HG02943 (cell line): ENCODE measurements around the gene SLC12A3.

Experiments
- ATAC-seq: cut with Tn5 transposase; IDR thresholded peaks from one replicate; pipeline ENCODE4 v1.9.1; 2021; ENCODE audit warnings: mild to moderate bottlenecking, low read depth, moderate library complexity; ENCODE audit not compliant: unreplicated experiment

Gene SLC12A3

GRCh38 chr16:56848029-56848936 lies 16.7 kb upstream of the SLC12A3 start:
- no peak for ATAC-seq

- no peak for ATAC-seq
These were observed 15.9 kb upstream of the SLC12A3 start for GRCh38 chr16:56848955-56849689.

GRCh38 chr16:56849690-56850680 lies 15.0 kb upstream of the SLC12A3 start:
- no peak for ATAC-seq

GRCh38 chr16:56851671-56852400 lies 13.2 kb upstream of the SLC12A3 start:
- no peak for ATAC-seq

- ATAC-seq, result no peak
These were observed 12.6 kb upstream of the SLC12A3 start for GRCh38 chr16:56852401-56852730.

- no peak for ATAC-seq
These were observed 12.0 kb upstream of the SLC12A3 start for GRCh38 chr16:56852968-56853367.

- ATAC-seq, result no peak
These were observed 9.8 kb upstream of the SLC12A3 start for GRCh38 chr16:56855201-56855600.

GRCh38 chr16:56855946-56856345 lies 9.1 kb upstream of the SLC12A3 start:
- no peak for ATAC-seq

- no peak for ATAC-seq
These were observed 8.0 kb upstream of the SLC12A3 start for GRCh38 chr16:56856876-56857447.

- ATAC-seq, result no peak
These were observed 6.6 kb upstream of the SLC12A3 start for GRCh38 chr16:56858374-56858773.

- ATAC-seq, result no peak
These were observed 5.4 kb upstream of the SLC12A3 start for GRCh38 chr16:56859636-56860035.

GRCh38 chr16:56860226-56861020 lies 4.6 kb upstream of the SLC12A3 start:
- ATAC-seq, result peak; percentile 64

- no peak for ATAC-seq
These were observed 3.9 kb upstream of the SLC12A3 start for GRCh38 chr16:56861092-56861610.

GRCh38 chr16:56861756-56862155 lies 3.3 kb upstream of the SLC12A3 start:
- no peak for ATAC-seq

- no peak for ATAC-seq
These were observed 2.2 kb upstream of the SLC12A3 start for GRCh38 chr16:56862776-56863175.

- ATAC-seq, result no peak
These were observed 521 bp downstream of the SLC12A3 start for GRCh38 chr16:56865394-56866062.

GRCh38 chr16:56866955-56867830 lies 2.2 kb downstream of the SLC12A3 start:
- no peak for ATAC-seq
